Measurements from ENCODE around the gene MYO1H. TPM values are rescaled to one million over a fixed set of nuclear protein-coding genes. Genes with fewer than 3 reads are reported as not detected.

MYO1H gene
- total RNA-seq, 4 donors from 2014 or later, result not detected

DNA sequence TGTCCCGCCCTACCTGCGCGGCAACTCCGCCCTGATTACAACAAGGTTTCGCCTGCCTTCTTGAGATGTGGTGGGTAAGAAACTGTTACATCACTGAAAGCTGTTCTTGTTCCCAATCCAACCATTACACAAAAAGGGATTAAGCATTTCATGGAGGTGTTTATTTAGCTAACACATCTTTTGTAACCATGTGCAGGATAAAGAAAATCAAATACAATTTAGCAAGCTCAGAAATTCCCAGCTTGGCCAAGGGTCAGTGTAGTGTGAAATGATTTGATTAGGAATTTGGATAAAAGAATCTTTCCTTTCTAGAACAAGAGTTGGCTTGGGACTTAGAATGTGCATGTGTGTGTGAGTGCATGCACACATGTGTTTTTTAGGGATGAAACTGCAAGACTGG lies 44.9 kb upstream of the MYO1H start:
- Histone ChIP-seq H3K4me1 (no peaks in the 10 kb centered on the region), H3K9me3 (no peaks in the 10 kb centered on the region), H3K36me3 (no peaks in the 10 kb centered on the region), H3K4me3 (no peak overlapping the region), H3K27ac (no peak overlapping the region), H3K27me3 (no peaks in the 10 kb centered on the region)
- TF ChIP-seq, protein P1, sequence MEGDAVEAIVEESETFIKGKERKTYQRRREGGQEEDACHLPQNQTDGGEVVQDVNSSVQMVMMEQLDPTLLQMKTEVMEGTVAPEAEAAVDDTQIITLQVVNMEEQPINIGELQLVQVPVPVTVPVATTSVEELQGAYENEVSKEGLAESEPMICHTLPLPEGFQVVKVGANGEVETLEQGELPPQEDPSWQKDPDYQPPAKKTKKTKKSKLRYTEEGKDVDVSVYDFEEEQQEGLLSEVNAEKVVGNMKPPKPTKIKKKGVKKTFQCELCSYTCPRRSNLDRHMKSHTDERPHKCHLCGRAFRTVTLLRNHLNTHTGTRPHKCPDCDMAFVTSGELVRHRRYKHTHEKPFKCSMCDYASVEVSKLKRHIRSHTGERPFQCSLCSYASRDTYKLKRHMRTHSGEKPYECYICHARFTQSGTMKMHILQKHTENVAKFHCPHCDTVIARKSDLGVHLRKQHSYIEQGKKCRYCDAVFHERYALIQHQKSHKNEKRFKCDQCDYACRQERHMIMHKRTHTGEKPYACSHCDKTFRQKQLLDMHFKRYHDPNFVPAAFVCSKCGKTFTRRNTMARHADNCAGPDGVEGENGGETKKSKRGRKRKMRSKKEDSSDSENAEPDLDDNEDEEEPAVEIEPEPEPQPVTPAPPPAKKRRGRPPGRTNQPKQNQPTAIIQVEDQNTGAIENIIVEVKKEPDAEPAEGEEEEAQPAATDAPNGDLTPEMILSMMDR (IDR thresholded peaks at IDR 0.05), result no peak
- TF ChIP-seq POLR2A (IDR thresholded peaks at IDR 0.05), result no peak
- intact Hi-C loops (cut with DNase I; ENCODE audit: low total_unique reads), result no loop called here
- DNase-seq, result no peak

DNA sequence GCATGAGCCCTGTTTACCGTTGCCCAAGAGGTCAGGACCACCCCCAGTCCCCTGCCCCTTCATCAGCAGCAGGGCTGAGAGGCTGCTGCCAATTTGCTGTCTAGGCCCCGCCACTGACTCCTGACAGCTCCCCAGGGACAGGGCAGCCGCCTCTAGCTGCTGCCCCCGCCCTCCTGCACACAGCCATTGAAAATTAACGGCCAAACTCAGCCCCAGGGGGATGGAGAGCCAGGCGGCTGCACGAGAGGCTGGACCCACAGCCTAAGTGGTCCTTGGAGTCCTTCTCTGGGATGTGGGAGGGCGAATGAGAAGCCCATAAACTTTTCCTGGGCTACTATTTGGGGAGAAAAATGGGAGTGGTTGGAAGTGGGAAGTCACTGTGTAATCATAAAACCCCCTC lies 43.2 kb upstream of the MYO1H start:
- Histone ChIP-seq H3K4me3 (no peak overlapping the region), H3K27ac (no peak overlapping the region), H3K9me3 (no peaks in the 10 kb centered on the region), H3K27me3 (no peaks in the 10 kb centered on the region), H3K4me1 (peaks cover 0 to 8% of the 10 kb centered on the region in 2 donors), H3K36me3 (no peaks in the 10 kb centered on the region)
- DNase-seq, result no peak
- TF ChIP-seq, protein P1 (IDR thresholded peaks at IDR 0.05), result no peak
- no peak for TF ChIP-seq POLR2A (IDR thresholded peaks at IDR 0.05)
- intact Hi-C loops (cut with DNase I; ENCODE audit: low total_unique reads), result no loop called here

DNA sequence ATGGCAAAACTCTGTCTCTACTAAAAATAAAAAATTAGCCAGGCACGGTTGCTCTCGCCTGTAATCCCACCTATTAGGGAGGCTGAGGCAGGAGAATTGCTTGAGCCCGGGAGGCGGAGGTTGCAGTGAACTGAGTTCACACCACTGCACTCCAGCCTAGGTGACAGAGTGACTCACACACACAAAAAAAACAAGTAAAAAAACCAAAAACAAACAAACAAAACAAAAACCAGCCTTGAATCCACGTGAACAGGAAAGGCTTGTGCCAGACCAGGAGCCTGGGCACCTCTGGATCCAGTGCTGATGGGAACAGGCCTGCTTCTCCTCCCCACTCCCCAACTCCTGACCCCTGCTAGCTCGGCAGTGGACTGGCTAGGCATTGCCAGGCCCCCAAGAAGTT lies 42.2 kb upstream of the MYO1H start:
- Histone ChIP-seq H3K36me3 (no peaks in the 10 kb centered on the region), H3K27ac (no peak overlapping the region), H3K4me3 (no peak overlapping the region), H3K27me3 (no peaks in the 10 kb centered on the region), H3K4me1 (peaks cover 0 to 9% of the 10 kb centered on the region in 2 donors), H3K9me3 (no peaks in the 10 kb centered on the region)
- TF ChIP-seq, protein P1 (IDR thresholded peaks at IDR 0.05), result no peak
- no peak for TF ChIP-seq POLR2A (IDR thresholded peaks at IDR 0.05)
- DNase-seq, result no peak
- intact Hi-C loops (cut with DNase I; ENCODE audit: low total_unique reads), result no loop called here

DNA sequence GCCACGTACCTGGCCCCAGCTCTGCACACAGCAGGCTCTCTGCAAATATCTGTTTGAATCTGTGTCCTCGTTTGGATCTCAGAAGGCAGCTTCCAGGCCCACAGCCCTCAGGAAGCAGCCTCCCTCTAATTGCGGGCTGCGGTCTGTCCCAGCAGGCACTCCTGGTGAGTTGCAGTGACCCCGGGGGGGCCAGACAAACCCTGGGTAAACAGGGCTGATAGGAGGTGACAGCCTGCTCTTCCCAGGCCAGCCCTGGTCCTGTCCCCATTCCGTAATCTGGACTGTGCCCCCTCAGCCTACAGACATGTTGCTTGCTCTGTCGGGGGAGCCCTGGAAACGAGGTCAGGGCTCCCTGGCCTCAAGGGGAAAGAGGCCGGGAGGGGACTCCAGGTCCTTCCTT lies 40.6 kb upstream of the MYO1H start:
- Histone ChIP-seq H3K36me3 (no peaks in the 10 kb centered on the region), H3K4me3 (no peak overlapping the region), H3K27me3 (no peaks in the 10 kb centered on the region), H3K4me1 (peaks cover 0 to 9% of the 10 kb centered on the region in 2 donors), H3K27ac (no peak overlapping the region), H3K9me3 (no peaks in the 10 kb centered on the region)
- DNase-seq, result no peak
- intact Hi-C loops (cut with DNase I; ENCODE audit: low total_unique reads), result no loop called here
- TF ChIP-seq POLR2A (IDR thresholded peaks at IDR 0.05), result no peak
- TF ChIP-seq, protein P1 (IDR thresholded peaks at IDR 0.05), result no peak

DNA sequence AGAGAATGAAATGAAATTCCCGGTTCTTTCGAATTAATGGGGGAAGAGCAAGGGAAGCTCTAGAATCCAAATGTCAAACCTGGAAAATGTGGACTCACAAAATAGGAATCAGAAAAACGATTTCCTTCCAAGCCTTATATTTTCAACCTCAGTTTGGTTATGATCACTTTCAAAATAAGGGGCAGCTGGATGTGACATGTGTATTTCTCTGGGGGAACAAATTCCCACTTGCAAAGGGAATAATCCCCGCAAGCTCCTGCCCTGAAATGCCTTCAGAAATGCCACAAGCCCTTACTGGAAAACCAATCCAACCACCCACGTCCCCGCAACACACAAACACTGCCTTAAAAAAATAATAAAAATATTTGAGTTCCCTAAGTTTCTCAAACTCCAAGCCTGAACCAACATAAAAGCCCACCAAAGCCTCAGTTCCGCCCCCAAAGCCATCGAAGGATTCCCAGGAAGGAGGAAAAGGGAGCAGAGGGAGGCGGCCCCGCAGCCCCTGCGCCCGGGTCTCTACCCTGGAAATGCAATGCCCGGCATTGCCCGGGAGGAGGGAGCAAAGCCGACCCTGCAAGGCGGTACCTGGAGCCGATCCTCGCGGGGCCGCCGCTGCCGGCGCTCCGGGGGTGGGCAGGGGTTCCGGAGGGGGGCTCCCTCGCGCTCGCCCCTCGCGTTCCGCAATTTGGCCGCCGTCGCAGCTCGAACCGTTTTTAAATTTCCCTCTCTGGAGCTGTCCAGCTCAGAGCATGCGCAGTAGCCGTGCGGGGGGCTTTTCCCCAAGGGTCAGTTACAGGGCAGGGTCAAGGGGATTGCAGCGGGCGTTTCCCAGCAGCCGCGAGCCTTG lies 38.9 kb upstream of the MYO1H start, which contains the start of gene FOXN4:
TSS of gene FOXN4 (minus strand) at position 751 of the 847 bp plus-strand sequence. CDS start 963 bp downstream, outside the sequence.
- Histone ChIP-seq H3K4me1 (peaks cover 0 to 9% of the 10 kb centered on the region in 2 donors), H3K27me3 (no peaks in the 10 kb centered on the region), H3K9me3 (no peaks in the 10 kb centered on the region), H3K27ac (no peak within 1 kb of the TSS), H3K36me3 (no peaks in the 10 kb centered on the region), H3K4me3 (peak within 1 kb of the TSS; percentile 32 to 44)
- no peak for DNase-seq
- intact Hi-C loops (cut with DNase I; ENCODE audit: low total_unique reads), result no loop called here
- TF ChIP-seq, protein P1 (IDR thresholded peaks at IDR 0.05), result no peak
- no peak for TF ChIP-seq POLR2A (IDR thresholded peaks at IDR 0.05)

All from uterus (tissue), 4 donors.